SK-N-DZ (cell line): ENCODE data around the gene TRMT61A.

ENCODE experiments used
- DNase-seq: peaks from one replicate; pipeline ENCODE4 v3.0.0-alpha.2; 2015; ENCODE audit warnings: low spot score

The TRMT61A gene

GRCh38 chr14:103533999-103534575 lies 5.1 kb downstream of the TRMT61A start:
- no peak for DNase-seq

GRCh38 chr14:103534576-103535061 lies 5.6 kb downstream of the TRMT61A start:
- DNase-seq: no peak

- DNase-seq: no peak
Observed at GRCh38 chr14:103535081-103535890, 6.3 kb downstream of the TRMT61A start.

- DNase-seq: no peak
Observed at GRCh38 chr14:103535891-103536565, 7.0 kb downstream of the TRMT61A start.

- DNase-seq: no peak
Observed at GRCh38 chr14:103536693-103537092, 7.7 kb downstream of the TRMT61A start.

- no peak for DNase-seq
Observed at GRCh38 chr14:103537175-103537990, 8.4 kb downstream of the TRMT61A start.

- no peak for DNase-seq
Observed at GRCh38 chr14:103538291-103539055, 9.5 kb downstream of the TRMT61A start.

- no peak for DNase-seq
Observed at GRCh38 chr14:103539056-103539825, 10.2 kb downstream of the TRMT61A start.

GRCh38 chr14:103540821-103541708 lies 12.1 kb downstream of the TRMT61A start:
- no peak for DNase-seq

GRCh38 chr14:103541709-103542604 lies 13.0 kb downstream of the TRMT61A start:
- DNase-seq: no peak

- no peak for DNase-seq
Observed at GRCh38 chr14:103542605-103543088, 13.7 kb downstream of the TRMT61A start.

- no peak for DNase-seq
Observed at GRCh38 chr14:103543140-103543539, 14.1 kb downstream of the TRMT61A start.

- DNase-seq: no peak
Observed at GRCh38 chr14:103543721-103544387, 14.9 kb downstream of the TRMT61A start.

- DNase-seq: no peak
Observed at GRCh38 chr14:103544388-103545218, 15.6 kb downstream of the TRMT61A start.

GRCh38 chr14:103545219-103545914 lies 16.4 kb downstream of the TRMT61A start:
- DNase-seq: no peak
